Small intestine (tissue), 7 donors: Measurements from ENCODE around the gene SIX5. TPM values are rescaled to one million over a fixed set of nuclear protein-coding genes. Genes with fewer than 3 reads are reported as not detected.

ENCODE experiments used
- DNase-seq, 2 donors: peaks; one replicate each; pipeline versions ENCODE4 v3.0.0 to v3.0.0-alpha.2; 2013
- FAIRE-seq: peaks from 2 replicates; lab custom pipeline; 2012; peaks lifted over from hg19 to GRCh38; lab: Jason Lieb, UNC
- H3K27ac ChIP-seq, 3 donors: one replicate each; pipeline ENCODE4 v1.5.1; 2013; ENCODE audit warnings: low read length in 2 of 3, mild to moderate bottlenecking in 2 of 3, control low read depth in 1 of 3, inconsistent platforms in 1 of 3, low read depth in 1 of 3, moderate library complexity in 1 of 3
- H3K27me3 ChIP-seq, 3 donors: one replicate each; pipeline ENCODE4 v1.6.1; 2013; ENCODE audit warnings: low read length in 3 of 3, inconsistent platforms in 1 of 3; ENCODE audit not compliant: control insufficient read depth in 3 of 3, insufficient read depth in 3 of 3
- H3K36me3 ChIP-seq, 3 donors: one replicate each; pipeline ENCODE4 v1.6.1; 2013; ENCODE audit warnings: low read length in 3 of 3, inconsistent platforms in 1 of 3, low read depth in 1 of 3, mild to moderate bottlenecking in 1 of 3, moderate library complexity in 1 of 3; ENCODE audit not compliant: control insufficient read depth in 3 of 3, insufficient read depth in 2 of 3
- H3K4me1 ChIP-seq, 3 donors: one replicate each; pipeline ENCODE4 v1.6.1; 2013; ENCODE audit warnings: low read length in 2 of 3, inconsistent platforms in 1 of 3, low read depth in 1 of 3, mild to moderate bottlenecking in 1 of 3, moderate library complexity in 1 of 3; ENCODE audit not compliant: control insufficient read depth in 3 of 3, insufficient read depth in 2 of 3
- H3K4me3 ChIP-seq, 3 donors: one replicate each; pipeline ENCODE4 v1.5.1; 2013; ENCODE audit warnings: low read length in 3 of 3, control low read depth in 1 of 3, inconsistent platforms in 1 of 3, low read depth in 1 of 3, mild to moderate bottlenecking in 1 of 3, moderate library complexity in 1 of 3
- H3K9me3 ChIP-seq, 2 donors: one replicate each; pipeline ENCODE4 v1.6.1; 2013; ENCODE audit warnings: low read depth in 1 of 2, low read length in 1 of 2; ENCODE audit not compliant: control insufficient read depth in 2 of 2, insufficient read depth in 1 of 2
- WGBS, 3 donors: extraction: QIAGEN DNeasy Blood & Tissue Kit; methylation state at CpG; one replicate each; pipeline ENCODE4 v1.1.7; 2013; 5-methylcytosine and 5-hydroxymethylcytosine counted together
- polyA plus RNA-seq, 4 donors: library from polyadenylated mRNA; stranded (reverse) in 3 of 4; unstranded in 1 of 4; fragments of 200-250 nt in 3 of 4; fragments of 120-200 nt in 1 of 4; gene quantifications; one replicate each; pipeline versions ENCODE4 v1.2.1 to v1.2.3, GENCODE V29; 2013
- donor health status: healthy with polysubstance abuse.
- donor health status: control.
- donor health status: control.
- donor health status: Bipolar disorder and iron deficiency.
- donor health status: healthy.

The SIX5 gene
- polyA plus RNA-seq, 4 donors = 1.6 to 12.4 (median 6.3) TPM

- H3K9me3 ChIP-seq = no peaks in the 10 kb centered on the region
- peak overlapping the region in 2 of 3 donors; percentile 15 to 63 for H3K27ac ChIP-seq
- no peak for FAIRE-seq
- H3K36me3 ChIP-seq = peaks cover 0 to 56% (median 0%) of the 10 kb centered on the region in 3 donors
- H3K4me3 ChIP-seq = no peak overlapping the region
- H3K4me1 ChIP-seq = peaks cover 3 to 40% (median 11%) of the 10 kb centered on the region in 3 donors
- WGBS, 3 donors = 4 to 24% (median 12%) methylated on average over 2 of the region's 2 CpGs
- H3K27me3 ChIP-seq = no peaks in the 10 kb centered on the region
- peak; percentile 27 to 48 for DNase-seq
Observed at GRCh38 chr19:45773384-45773783, 4.3 kb upstream of the SIX5 start.

- Histone ChIP-seq H3K4me3 (no peak overlapping the region), H3K36me3 (peaks cover 0 to 51% (median 0%) of the 10 kb centered on the region in 3 donors), H3K4me1 (peaks cover 3 to 37% (median 11%) of the 10 kb centered on the region in 3 donors), H3K27ac (peak overlapping the region; percentile 15 to 69 (median 63)), H3K27me3 (no peaks in the 10 kb centered on the region), H3K9me3 (no peaks in the 10 kb centered on the region)
- DNase-seq = no peak
- no peak for FAIRE-seq
- 63 to 89% (median 65%) methylated on average over 3 of the region's 3 CpGs for WGBS, 3 donors
Observed at GRCh38 chr19:45772912-45773311, 3.9 kb upstream of the SIX5 start.

GRCh38 chr19:45772130-45772840, 3.2 kb upstream of the SIX5 start:
- Histone ChIP-seq H3K27me3 (peaks cover 0 to 2% (median 0%) of the 10 kb centered on the region in 3 donors), H3K4me3 (peak overlapping the region in 1 of 3 donors; percentile 45), H3K4me1 (peaks cover 3 to 41% (median 11%) of the 10 kb centered on the region in 3 donors), H3K36me3 (peaks cover 0 to 45% (median 0%) of the 10 kb centered on the region in 3 donors), H3K27ac (peak overlapping the region; percentile 15 to 69 (median 63)), H3K9me3 (no peaks in the 10 kb centered on the region)
- WGBS, 3 donors = 19 to 57% (median 31%) methylated on average over 14 of the region's 14 CpGs
- FAIRE-seq (no peak), DNase-seq (peak; percentile 26 to 86)

- H3K27ac ChIP-seq = peak overlapping the region; percentile 69 to 95 (median 71)
- H3K4me3 ChIP-seq = peak overlapping the region in 2 of 3 donors; percentile 32 to 45
- WGBS, 3 donors = 71 to 84% (median 72%) methylated on average over 30 to 46 of the region's 46 CpGs
Observed at GRCh38 chr19:45771311-45771933, 2.4 kb upstream of the SIX5 start.

DNA sequence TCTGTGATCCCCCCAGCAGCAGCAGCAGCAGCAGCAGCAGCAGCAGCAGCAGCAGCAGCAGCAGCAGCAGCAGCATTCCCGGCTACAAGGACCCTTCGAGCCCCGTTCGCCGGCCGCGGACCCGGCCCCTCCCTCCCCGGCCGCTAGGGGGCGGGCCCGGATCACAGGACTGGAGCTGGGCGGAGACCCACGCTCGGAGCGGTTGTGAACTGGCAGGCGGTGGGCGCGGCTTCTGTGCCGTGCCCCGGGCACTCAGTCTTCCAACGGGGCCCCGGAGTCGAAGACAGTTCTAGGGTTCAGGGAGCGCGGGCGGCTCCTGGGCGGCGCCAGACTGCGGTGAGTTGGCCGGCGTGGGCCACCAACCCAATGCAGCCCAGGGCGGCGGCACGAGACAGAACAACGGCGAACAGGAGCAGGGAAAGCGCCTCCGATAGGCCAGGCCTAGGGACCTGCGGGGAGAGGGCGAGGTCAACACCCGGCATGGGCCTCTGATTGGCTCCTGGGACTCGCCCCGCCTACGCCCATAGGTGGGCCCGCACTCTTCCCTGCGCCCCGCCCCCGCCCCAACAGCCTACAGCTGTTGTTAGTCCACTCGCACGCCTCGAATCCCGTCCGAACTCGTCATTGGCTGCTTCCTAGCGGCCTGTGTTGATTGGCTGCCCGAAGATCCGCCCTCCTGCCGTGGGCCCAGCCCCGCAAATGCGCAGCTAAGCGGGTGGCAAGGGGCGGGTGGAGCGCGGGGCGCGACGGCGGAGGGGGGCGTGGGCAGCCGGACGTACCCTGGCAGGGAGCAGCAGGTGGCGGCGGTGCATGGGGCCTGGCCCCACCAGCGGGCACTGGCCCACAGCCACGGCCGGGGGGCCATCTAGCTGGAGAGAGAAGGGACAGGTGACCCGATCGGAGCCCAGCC, 1.4 kb upstream of the SIX5 start:
- no peaks in the 10 kb centered on the region for H3K9me3 ChIP-seq

More at GRCh38 chr19:45771311-45771933, 2.4 kb upstream of the SIX5 start:
- DNase-seq = no peak
- Histone ChIP-seq H3K9me3 (no peaks in the 10 kb centered on the region), H3K27me3 (peaks cover 0 to 6% (median 0%) of the 10 kb centered on the region in 3 donors), H3K36me3 (peaks cover 0 to 36% (median 0%) of the 10 kb centered on the region in 3 donors), H3K4me1 (peaks cover 3 to 50% (median 11%) of the 10 kb centered on the region in 3 donors)
- no peak for FAIRE-seq

GRCh38 chr19:45769821-45770191, 754 bp upstream of the SIX5 start:
- Histone ChIP-seq H3K4me3 (peak overlapping the region; percentile 26 to 66 (median 37)), H3K9me3 (no peaks in the 10 kb centered on the region), H3K36me3 (peaks cover 0 to 43% (median 0%) of the 10 kb centered on the region in 3 donors), H3K27ac (peak overlapping the region; percentile 64 to 96 (median 95)), H3K27me3 (peaks cover 0 to 6% (median 0%) of the 10 kb centered on the region in 3 donors), H3K4me1 (peaks cover 3 to 54% (median 11%) of the 10 kb centered on the region in 3 donors)
- DNase-seq (peak; percentile 51 to 81), FAIRE-seq (no peak)
- 0% methylated on average over 27 to 28 of the region's 28 CpGs for WGBS, 3 donors

More for the DNA sequence above, 1.4 kb upstream of the SIX5 start:
- DNase-seq (peak; percentile 98), FAIRE-seq (no peak)
- Histone ChIP-seq H3K36me3 (peaks cover 0 to 44% (median 0%) of the 10 kb centered on the region in 3 donors), H3K27ac (peak overlapping the region; percentile 91 to 96 (median 95)), H3K27me3 (peaks cover 0 to 6% (median 0%) of the 10 kb centered on the region in 3 donors), H3K4me3 (peak overlapping the region; percentile 26 to 66 (median 45)), H3K4me1 (peaks cover 3 to 55% (median 11%) of the 10 kb centered on the region in 3 donors)
- WGBS, 3 donors = 2 to 4% (median 2%) methylated on average over 58 to 79 of the region's 79 CpGs

- FAIRE-seq (no peak), DNase-seq (peak in 1 of 2 donors; percentile 16)
- Histone ChIP-seq H3K27ac (peak overlapping the region; percentile 32 to 94 (median 92)), H3K4me1 (peaks cover 3 to 55% (median 11%) of the 10 kb centered on the region in 3 donors), H3K27me3 (peaks cover 0 to 13% (median 2%) of the 10 kb centered on the region in 3 donors), H3K36me3 (peaks cover 0 to 37% (median 0%) of the 10 kb centered on the region in 3 donors), H3K4me3 (peak overlapping the region; percentile 63 to 77 (median 68)), H3K9me3 (no peaks in the 10 kb centered on the region)
- WGBS, 3 donors = 0 to 2% (median 0%) methylated on average over 6 to 33 of the region's 33 CpGs
Observed at GRCh38 chr19:45768655-45768983, 433 bp downstream of the SIX5 start.
